Ectodermal cell (in vitro differentiated cells): Measurements from ENCODE around the gene FLVCR2.

Source experiments
- H3K27ac ChIP-seq: 2 replicates; pipeline ENCODE4 v1.7.0; 2013; ENCODE audit warnings: mild to moderate bottlenecking, low read depth, low read length; ENCODE audit not compliant: insufficient read depth, poor library complexity, severe bottlenecking
- H3K27me3 ChIP-seq: 2 replicates; pipeline ENCODE4 v1.7.0; 2013; ENCODE audit warnings: mild to moderate bottlenecking, low read length; ENCODE audit not compliant: insufficient read depth, control insufficient read depth, poor library complexity, severe bottlenecking
- H3K36me3 ChIP-seq: one replicate; pipeline ENCODE4 v1.7.0; 2013; ENCODE audit warnings: low read length; ENCODE audit not compliant: control insufficient read depth, insufficient read depth
- H3K4me1 ChIP-seq: one replicate; pipeline ENCODE4 v1.7.0; 2013; ENCODE audit warnings: low read length; ENCODE audit not compliant: control insufficient read depth, insufficient read depth
- H3K4me3 ChIP-seq: 2 replicates; pipeline ENCODE4 v1.7.0; 2013; ENCODE audit warnings: low read depth, low read length, control low read depth; ENCODE audit not compliant: insufficient read depth
- H3K9me3 ChIP-seq: 2 replicates; pipeline ENCODE4 v1.7.0; 2013; ENCODE audit warnings: mild to moderate bottlenecking, low read length, moderate library complexity; ENCODE audit not compliant: control insufficient read depth
- WGBS, 2 experiments: methylation state at CpG; one replicate each; pipeline ENCODE4 v1.1.7; 2013; ENCODE audit warnings: missing lambda C conversion rate in 2 of 2; 5-methylcytosine and 5-hydroxymethylcytosine counted together

Gene FLVCR2

GRCh38 chr14:75605916-75606315 lies 27.5 kb downstream of the FLVCR2 start:
- no peak overlapping the region for H3K4me3 ChIP-seq
- no peaks in the 10 kb centered on the region for H3K9me3 ChIP-seq
- 88 to 89% methylated on average over 10 of the region's 10 CpGs for WGBS, 2 experiments
- H3K4me1 ChIP-seq, result no peaks in the 10 kb centered on the region
- no peaks in the 10 kb centered on the region for H3K27me3 ChIP-seq
- H3K27ac ChIP-seq, result no peak overlapping the region
- no peaks in the 10 kb centered on the region for H3K36me3 ChIP-seq

GRCh38 chr14:75607044-75607443 lies 28.6 kb downstream of the FLVCR2 start:
- no peaks in the 10 kb centered on the region for H3K36me3 ChIP-seq
- 94 to 100% methylated on average over 1 of the region's 1 CpG for WGBS, 2 experiments
- H3K27ac ChIP-seq, result no peak overlapping the region
- no peaks in the 10 kb centered on the region for H3K27me3 ChIP-seq
- no peak overlapping the region for H3K4me3 ChIP-seq
- H3K9me3 ChIP-seq, result no peaks in the 10 kb centered on the region
- no peaks in the 10 kb centered on the region for H3K4me1 ChIP-seq

GRCh38 chr14:75607842-75608640 lies 29.6 kb downstream of the FLVCR2 start:
- Histone ChIP-seq H3K36me3 (no peaks in the 10 kb centered on the region), H3K4me1 (peaks cover 6% of the 10 kb centered on the region), H3K4me3 (no peak overlapping the region), H3K27ac (no peak overlapping the region), H3K9me3 (no peaks in the 10 kb centered on the region), H3K27me3 (no peaks in the 10 kb centered on the region)
- 94 to 96% methylated on average over 12 of the region's 12 CpGs for WGBS, 2 experiments

DNA sequence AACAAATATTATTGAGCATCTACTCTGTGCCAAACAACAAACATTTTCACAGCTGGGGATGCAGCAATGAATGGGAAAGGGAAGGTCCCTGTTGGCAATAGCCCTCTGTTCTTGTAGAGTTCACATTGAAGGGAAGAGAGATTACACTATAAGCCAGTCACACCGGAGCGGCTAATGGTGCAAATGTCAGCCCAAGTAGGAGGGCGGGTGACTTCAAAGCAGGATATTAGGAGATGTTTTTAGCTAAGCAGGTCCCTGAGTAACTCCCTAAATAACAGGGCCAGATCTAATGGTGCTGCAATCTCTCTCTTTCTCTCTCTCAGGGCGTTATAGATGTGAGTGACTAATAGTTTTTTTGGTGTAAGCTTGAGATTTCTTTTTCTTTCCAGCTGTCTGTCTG lies 30.7 kb downstream of the FLVCR2 start:
- no peak overlapping the region for H3K27ac ChIP-seq
- 92 to 93% methylated on average over 4 of the region's 4 CpGs for WGBS, 2 experiments
- peaks cover 6% of the 10 kb centered on the region for H3K4me1 ChIP-seq
- no peaks in the 10 kb centered on the region for H3K9me3 ChIP-seq
- no peaks in the 10 kb centered on the region for H3K27me3 ChIP-seq
- H3K4me3 ChIP-seq, result no peak overlapping the region
- no peaks in the 10 kb centered on the region for H3K36me3 ChIP-seq

DNA sequence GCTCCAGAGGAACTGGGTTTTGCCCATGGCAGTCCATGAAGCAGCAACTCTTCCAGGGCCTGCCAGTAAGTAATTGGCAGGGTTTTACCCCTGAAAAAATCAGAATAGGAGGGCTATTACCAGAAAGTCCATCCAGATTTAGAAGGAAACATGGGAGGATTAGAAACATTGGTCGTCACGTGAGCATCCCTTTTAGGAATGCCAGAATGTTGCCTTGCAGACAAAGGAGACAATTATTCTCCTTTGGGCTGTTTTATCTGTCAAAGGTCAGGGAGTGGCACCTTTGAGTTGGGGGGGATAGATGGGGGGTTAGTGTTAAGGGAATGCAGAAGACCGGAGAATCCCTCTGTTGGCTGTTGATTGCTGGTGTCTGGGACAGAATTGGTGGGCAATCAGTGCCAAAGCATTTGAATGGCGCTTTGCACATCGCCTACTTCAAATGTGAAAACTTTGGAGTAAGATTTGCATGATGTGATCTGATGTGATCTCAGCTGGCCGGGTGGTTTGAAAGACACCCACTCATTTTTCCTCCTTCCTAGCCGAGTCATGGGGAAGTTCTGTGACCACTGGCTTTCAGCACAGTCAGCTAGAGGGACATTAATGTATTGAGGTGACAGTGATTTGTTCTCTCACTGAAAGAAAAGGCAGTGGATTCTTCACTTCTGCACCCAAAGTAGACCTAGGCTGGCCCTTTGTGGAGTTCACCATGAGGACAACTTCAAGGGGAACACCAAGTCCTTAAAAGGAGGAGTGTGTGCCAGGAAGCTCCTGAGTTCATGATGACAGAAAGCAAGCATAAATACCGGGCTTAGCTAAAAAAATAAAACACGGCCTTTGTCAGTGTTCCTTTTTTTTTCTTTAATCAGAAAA lies 31.4 kb downstream of the FLVCR2 start:
- H3K4me3 ChIP-seq, result no peak overlapping the region
- 89 to 90% methylated on average over 8 to 9 of the region's 9 CpGs for WGBS, 2 experiments
- H3K36me3 ChIP-seq, result no peaks in the 10 kb centered on the region
- H3K27ac ChIP-seq, result no peak overlapping the region
- H3K9me3 ChIP-seq, result no peaks in the 10 kb centered on the region
- H3K4me1 ChIP-seq, result peaks cover 6% of the 10 kb centered on the region
- H3K27me3 ChIP-seq, result no peaks in the 10 kb centered on the region

DNA sequence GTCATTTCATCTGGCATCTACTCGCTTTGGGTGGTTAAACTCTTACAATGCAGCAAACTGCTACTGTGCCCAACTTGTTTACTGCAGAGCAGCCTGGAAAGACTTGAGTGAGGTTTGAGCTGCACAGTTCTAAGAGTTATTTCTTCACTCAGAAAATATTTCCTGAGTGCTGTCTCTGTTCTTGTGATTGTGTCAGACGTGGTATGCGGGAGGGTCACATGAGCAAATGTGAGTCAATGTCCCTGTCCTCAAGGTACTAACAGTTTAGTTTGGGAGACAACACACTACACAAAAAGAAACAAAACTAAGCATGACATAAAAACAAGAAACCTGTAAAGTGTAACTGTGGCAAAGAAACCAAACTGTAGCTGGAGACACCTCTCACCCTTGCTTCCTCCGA lies 32.4 kb downstream of the FLVCR2 start:
- Histone ChIP-seq H3K4me1 (peaks cover 6% of the 10 kb centered on the region), H3K4me3 (no peak overlapping the region), H3K9me3 (no peaks in the 10 kb centered on the region), H3K27ac (no peak overlapping the region), H3K27me3 (no peaks in the 10 kb centered on the region), H3K36me3 (no peaks in the 10 kb centered on the region)
- 91 to 96% methylated on average over 4 of the region's 4 CpGs for WGBS, 2 experiments

- no peak overlapping the region for H3K27ac ChIP-seq
- WGBS, 2 experiments, result 84 to 90% methylated on average over 4 of the region's 4 CpGs
- H3K4me3 ChIP-seq, result no peak overlapping the region
- H3K27me3 ChIP-seq, result no peaks in the 10 kb centered on the region
- no peaks in the 10 kb centered on the region for H3K9me3 ChIP-seq
- peaks cover 6% of the 10 kb centered on the region for H3K4me1 ChIP-seq
- no peaks in the 10 kb centered on the region for H3K36me3 ChIP-seq
These were observed 33.7 kb downstream of the FLVCR2 start for GRCh38 chr14:75612157-75612556.

DNA sequence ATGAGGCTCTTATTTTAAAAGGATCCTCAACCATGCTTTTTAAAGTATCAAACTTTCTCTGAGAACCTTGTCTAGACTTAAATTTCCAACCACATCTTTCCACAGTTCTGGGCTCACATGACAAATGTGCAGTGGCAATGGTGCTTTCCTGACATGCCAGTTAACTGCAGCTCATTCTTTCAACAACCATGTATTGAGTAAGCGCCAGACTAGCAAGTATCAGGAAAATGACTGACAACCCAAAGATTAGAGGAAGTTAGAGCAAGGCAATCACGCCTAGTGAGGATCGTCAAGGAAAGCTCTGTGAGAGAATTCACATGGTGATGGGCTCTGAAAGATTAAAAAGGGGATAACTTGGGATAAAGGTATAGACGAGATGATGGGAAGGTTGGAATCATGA lies 35.8 kb downstream of the FLVCR2 start:
- Histone ChIP-seq H3K27ac (no peak overlapping the region), H3K9me3 (no peaks in the 10 kb centered on the region), H3K4me1 (peaks cover 6% of the 10 kb centered on the region), H3K36me3 (no peaks in the 10 kb centered on the region), H3K27me3 (no peaks in the 10 kb centered on the region), H3K4me3 (no peak overlapping the region)
- WGBS, 2 experiments, result 69% methylated on average over 4 of the region's 4 CpGs

GRCh38 chr14:75615200-75615599 lies 36.8 kb downstream of the FLVCR2 start:
- Histone ChIP-seq H3K4me1 (peaks cover 6% of the 10 kb centered on the region), H3K9me3 (no peaks in the 10 kb centered on the region), H3K36me3 (no peaks in the 10 kb centered on the region), H3K27me3 (no peaks in the 10 kb centered on the region), H3K27ac (no peak overlapping the region), H3K4me3 (no peak overlapping the region)
- WGBS, 2 experiments, result 94 to 95% methylated on average over 4 of the region's 4 CpGs

DNA sequence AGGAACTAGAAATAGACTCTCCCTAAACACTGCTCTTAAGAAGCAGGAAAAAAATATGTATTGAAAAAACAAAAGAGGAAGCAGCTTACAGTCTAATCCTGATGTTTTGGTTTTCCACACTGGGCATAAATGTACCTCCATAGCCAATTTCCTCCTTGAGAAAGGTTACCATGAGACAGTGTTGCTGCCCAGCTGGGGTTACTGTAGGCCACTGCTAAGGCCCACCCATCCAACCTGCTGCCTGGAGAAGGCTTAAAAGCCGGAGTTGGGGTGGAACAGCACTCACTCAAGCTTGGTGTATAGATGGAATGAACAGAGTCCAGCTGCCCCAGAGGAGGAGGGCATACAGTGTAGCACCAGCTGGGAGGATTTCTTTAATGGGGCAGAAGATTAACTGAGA lies 41.1 kb downstream of the FLVCR2 start:
- no peak overlapping the region for H3K4me3 ChIP-seq
- no peaks in the 10 kb centered on the region for H3K4me1 ChIP-seq
- WGBS, 2 experiments, result 96% methylated on average over 1 of the region's 1 CpG
- H3K9me3 ChIP-seq, result no peaks in the 10 kb centered on the region
- no peak overlapping the region for H3K27ac ChIP-seq
- H3K36me3 ChIP-seq, result no peaks in the 10 kb centered on the region
- no peaks in the 10 kb centered on the region for H3K27me3 ChIP-seq
